ENCODE measurements around the gene KRTAP4-11. TPM values are rescaled to one million over a fixed set of nuclear protein-coding genes. Genes with fewer than 3 reads are reported as not detected.
"Not testable (repeated sequence)": the region's sequence is repeated elsewhere in the genome, so short reads cannot be mapped to it uniquely, and the experiment has no call there.

KRTAP4-11 gene
- total RNA-seq, 6 donors from 2014 or later: not detected

DNA sequence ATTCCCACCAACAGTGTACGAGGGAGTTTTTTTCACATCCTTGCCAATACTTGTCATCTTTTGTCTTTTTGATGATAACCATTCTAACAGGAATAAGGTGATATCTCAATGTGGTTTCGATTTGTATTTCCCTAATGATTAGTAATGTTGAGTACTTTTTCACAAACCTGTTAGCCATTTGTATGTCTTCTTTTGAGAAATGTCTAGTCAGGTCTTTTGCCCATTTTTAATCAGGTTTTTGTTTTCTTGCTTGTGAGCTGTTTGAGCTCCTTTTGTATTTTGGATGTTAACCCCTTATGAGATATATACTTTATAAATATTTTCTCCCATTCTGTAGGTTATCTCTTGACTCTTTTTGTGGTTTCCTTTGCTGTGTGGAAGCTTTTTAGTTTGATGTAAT, 33.4 kb upstream of the KRTAP4-11 start:
- WGBS, 2 donors: 82 to 83% methylated on average over 2 of the region's 2 CpGs
- Histone ChIP-seq H3K4me1 (no peaks in the 10 kb centered on the region), H3K36me3 (no peaks in the 10 kb centered on the region), H3K9me3 (no peaks in the 10 kb centered on the region), H3K27ac (no peak overlapping the region), H3K4me3 (no peak overlapping the region), H3K27me3 (no peaks in the 10 kb centered on the region)
- ATAC-seq (ENCODE audit: low FRiP score in 2 of 2): no peak
- TF ChIP-seq CTCF (IDR thresholded peaks at IDR 0.05) (no peak), EP300 (IDR thresholded peaks at IDR 0.05) (no peak), POLR2A (IDR thresholded peaks at IDR 0.05) (no peak), POLR2AphosphoS5 (IDR thresholded peaks at IDR 0.05) (no peak)
- DNase-seq: no peak

DNA sequence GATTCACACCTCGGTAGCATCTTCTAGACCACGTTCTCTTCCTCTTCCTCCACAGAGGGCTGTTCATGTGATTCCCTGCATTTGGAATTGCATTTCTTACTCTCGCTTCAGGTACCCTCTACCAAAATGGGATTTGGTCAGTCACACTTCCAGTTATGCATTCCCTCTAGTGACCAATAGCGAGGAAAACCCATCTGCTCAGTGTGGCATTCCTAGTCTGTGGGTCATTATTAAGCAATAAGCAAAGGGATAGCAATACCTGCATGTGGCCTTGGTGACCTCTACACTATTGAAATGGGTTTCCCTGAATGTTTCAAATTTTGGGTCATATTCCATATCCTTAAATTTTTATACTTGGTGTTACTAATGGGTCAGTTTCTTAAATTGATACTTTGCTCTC, 31.9 kb upstream of the KRTAP4-11 start:
- no peak for DNase-seq
- Histone ChIP-seq H3K9me3 (no peaks in the 10 kb centered on the region), H3K27ac (no peak overlapping the region), H3K27me3 (no peaks in the 10 kb centered on the region), H3K36me3 (no peaks in the 10 kb centered on the region), H3K4me1 (no peaks in the 10 kb centered on the region), H3K4me3 (no peak overlapping the region)
- no peak for ATAC-seq (ENCODE audit: low FRiP score in 2 of 2)
- 85 to 88% methylated on average over 4 of the region's 4 CpGs for WGBS, 2 donors
- TF ChIP-seq POLR2AphosphoS5 (IDR thresholded peaks at IDR 0.05) (no peak), CTCF (IDR thresholded peaks at IDR 0.05) (no peak), EP300 (IDR thresholded peaks at IDR 0.05) (no peak), POLR2A (IDR thresholded peaks at IDR 0.05) (no peak)

GRCh38 chr17:41149652-41149985, 31.4 kb upstream of the KRTAP4-11 start, which contains the start of gene KRTAP4-5:
KRTAP4-5 (minus strand) TSS chr17:41149825; CDS start chr17:41149767, 58 bp downstream.
- DNase-seq (no peak), ATAC-seq (ENCODE audit: low FRiP score in 2 of 2) (no peak)
- no peaks in the 10 kb centered on the region for H3K27me3 ChIP-seq
- H3K36me3 ChIP-seq: no peaks in the 10 kb centered on the region
- H3K4me3 ChIP-seq: no peak within 1 kb of the TSS
- WGBS, 2 donors: 40 to 46% methylated on average over 2 of the region's 2 CpGs
- no peaks in the 10 kb centered on the region for H3K4me1 ChIP-seq
- no peaks in the 10 kb centered on the region for H3K9me3 ChIP-seq
- TF ChIP-seq EP300 (IDR thresholded peaks at IDR 0.05): no peak
- no peak for TF ChIP-seq CTCF (IDR thresholded peaks at IDR 0.05)
- no peak for TF ChIP-seq POLR2A (IDR thresholded peaks at IDR 0.05)
- no peak within 1 kb of the TSS for H3K27ac ChIP-seq

DNA sequence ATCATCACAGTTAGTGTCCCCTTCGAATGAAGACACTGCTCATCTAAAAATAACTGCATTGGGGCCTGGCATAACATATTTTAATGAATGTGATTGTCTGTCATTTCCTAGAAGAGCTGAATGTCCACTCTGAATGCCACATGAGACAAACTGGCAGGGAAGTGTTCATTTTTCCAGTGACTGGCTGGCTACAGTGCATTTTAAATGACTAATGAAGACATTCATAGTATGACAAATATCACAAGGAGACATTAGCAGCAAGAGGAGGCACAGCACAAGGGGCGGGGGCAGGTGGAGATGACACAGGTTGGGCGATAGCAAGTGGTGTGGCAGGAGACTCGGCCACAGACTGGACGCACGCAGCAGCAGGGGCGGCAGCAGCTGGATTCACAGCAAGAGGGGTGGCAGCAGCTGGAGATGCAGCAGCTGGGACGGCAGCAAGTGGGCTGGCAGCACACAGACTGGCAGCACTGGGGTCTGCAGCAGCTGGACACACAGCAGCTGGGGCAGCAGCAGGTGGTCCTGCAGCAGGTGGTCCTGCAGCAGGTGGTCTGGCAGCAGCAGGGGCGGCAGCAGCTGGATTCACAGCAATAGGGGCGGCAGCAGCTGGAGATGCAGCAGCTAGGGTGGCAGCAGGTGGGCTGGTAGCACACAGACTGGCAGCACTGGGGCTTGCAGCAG, 30.9 kb upstream of the KRTAP4-11 start:
- 80 to 85% methylated on average over 6 to 10 of the region's 10 CpGs for WGBS, 2 donors
- H3K9me3 ChIP-seq: not testable (repeated sequence)

GRCh38 chr17:41147531-41148204, 29.5 kb upstream of the KRTAP4-11 start:
- DNase-seq (no peak), ATAC-seq (ENCODE audit: low FRiP score in 2 of 2) (no peak)
- Histone ChIP-seq H3K4me1 (no peaks in the 10 kb centered on the region), H3K4me3 (no peak overlapping the region), H3K9me3 (peaks cover 4 to 16% (median 7%) of the 10 kb centered on the region in 4 donors), H3K27me3 (no peaks in the 10 kb centered on the region), H3K27ac (no peak overlapping the region), H3K36me3 (no peaks in the 10 kb centered on the region)
- 79 to 89% methylated on average over 2 of the region's 2 CpGs for WGBS, 2 donors
- TF ChIP-seq POLR2AphosphoS5 (IDR thresholded peaks at IDR 0.05): no peak
- TF ChIP-seq POLR2A (IDR thresholded peaks at IDR 0.05): no peak
- no peak for TF ChIP-seq EP300 (IDR thresholded peaks at IDR 0.05)
- TF ChIP-seq CTCF (IDR thresholded peaks at IDR 0.05): no peak

More for the DNA sequence above, 30.9 kb upstream of the KRTAP4-11 start:
- not testable (repeated sequence) for ATAC-seq (ENCODE audit: low FRiP score in 2 of 2); H3K27me3 ChIP-seq; H3K4me1 ChIP-seq; H3K4me3 ChIP-seq; H3K27ac ChIP-seq; H3K36me3 ChIP-seq
- DNase-seq: peak in 1 of 2 donors; percentile 57
